ENCODE measurements around the gene AHSP.
"Not testable (repeated sequence)": the region's sequence is repeated elsewhere in the genome, so short reads cannot be mapped to it uniquely, and the experiment has no call there.

AHSP gene

DNA sequence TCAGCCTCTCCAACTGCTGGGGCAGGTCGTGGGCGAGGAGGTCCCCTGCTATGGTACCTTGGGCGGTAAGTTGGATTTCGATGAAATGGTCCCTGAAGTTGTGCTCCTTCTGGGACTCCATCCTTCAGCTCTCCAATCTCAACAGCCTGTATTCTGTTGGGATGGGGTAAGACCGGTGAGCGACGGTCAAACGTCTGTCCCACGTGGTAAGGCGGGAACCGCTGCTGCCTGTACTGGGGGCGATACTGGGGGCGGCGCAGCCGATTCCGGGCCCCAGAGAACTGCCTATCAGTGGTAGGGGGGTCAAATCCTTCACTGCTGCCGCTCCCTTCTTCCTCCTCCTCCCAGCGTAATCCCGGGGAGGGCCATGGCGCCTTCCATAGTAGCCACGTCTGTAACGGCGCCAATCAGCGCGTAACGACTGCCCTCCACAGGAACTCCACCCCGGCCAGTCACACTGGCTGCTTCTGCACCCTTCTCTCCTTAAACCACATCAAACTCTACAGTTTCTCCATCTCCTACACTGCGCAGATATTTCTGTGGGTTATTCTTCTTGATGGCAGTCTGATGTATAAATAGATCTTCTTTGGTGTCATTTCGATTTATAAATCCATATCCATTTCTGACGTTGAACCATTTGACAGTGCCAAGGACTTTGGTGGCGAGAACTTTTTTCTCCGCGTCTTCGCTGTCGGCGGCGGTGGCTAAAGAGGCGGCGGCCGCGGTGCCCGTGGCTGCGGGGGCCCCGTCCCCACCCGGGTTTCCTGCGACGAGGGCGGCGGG is 41.1 kb downstream of the AHSP start:
- H3K27me3 ChIP-seq (ENCODE audit: low read depth, low read length) = no peaks in the 10 kb centered on the region
- H3K4me2 ChIP-seq (ENCODE audit: low read length) = no peak overlapping the region
- TF ChIP-seq, protein P1, sequence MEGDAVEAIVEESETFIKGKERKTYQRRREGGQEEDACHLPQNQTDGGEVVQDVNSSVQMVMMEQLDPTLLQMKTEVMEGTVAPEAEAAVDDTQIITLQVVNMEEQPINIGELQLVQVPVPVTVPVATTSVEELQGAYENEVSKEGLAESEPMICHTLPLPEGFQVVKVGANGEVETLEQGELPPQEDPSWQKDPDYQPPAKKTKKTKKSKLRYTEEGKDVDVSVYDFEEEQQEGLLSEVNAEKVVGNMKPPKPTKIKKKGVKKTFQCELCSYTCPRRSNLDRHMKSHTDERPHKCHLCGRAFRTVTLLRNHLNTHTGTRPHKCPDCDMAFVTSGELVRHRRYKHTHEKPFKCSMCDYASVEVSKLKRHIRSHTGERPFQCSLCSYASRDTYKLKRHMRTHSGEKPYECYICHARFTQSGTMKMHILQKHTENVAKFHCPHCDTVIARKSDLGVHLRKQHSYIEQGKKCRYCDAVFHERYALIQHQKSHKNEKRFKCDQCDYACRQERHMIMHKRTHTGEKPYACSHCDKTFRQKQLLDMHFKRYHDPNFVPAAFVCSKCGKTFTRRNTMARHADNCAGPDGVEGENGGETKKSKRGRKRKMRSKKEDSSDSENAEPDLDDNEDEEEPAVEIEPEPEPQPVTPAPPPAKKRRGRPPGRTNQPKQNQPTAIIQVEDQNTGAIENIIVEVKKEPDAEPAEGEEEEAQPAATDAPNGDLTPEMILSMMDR (IDR thresholded peaks at IDR 0.05; ENCODE audit: low read depth, low read length) = no peak
- TF ChIP-seq EZH2phosphoT487 (IDR thresholded peaks at IDR 0.05; ENCODE audit: low read depth) = no peak
- no peak overlapping the region for H3K4me3 ChIP-seq (ENCODE audit: low read length)
- H3K79me2 ChIP-seq (ENCODE audit: low read length) = no peaks in the 10 kb centered on the region
- no peak overlapping the region for H3K27ac ChIP-seq (ENCODE audit: low read length)
- no peaks in the 10 kb centered on the region for H4K20me1 ChIP-seq (ENCODE audit: insufficient read depth, low read length)
- no peak overlapping the region for H2AFZ ChIP-seq (ENCODE audit: low read depth, low read length)
- no peaks in the 10 kb centered on the region for H3K36me3 ChIP-seq (replicated peaks; ENCODE audit: low read depth, low read length)
- H3K9me3 ChIP-seq (ENCODE audit: insufficient read depth, low read length) = no peaks in the 10 kb centered on the region
- no peak overlapping the region for H3K9ac ChIP-seq (ENCODE audit: low read length)
- no peaks in the 10 kb centered on the region for H3K4me1 ChIP-seq (ENCODE audit: low read length)

DNA sequence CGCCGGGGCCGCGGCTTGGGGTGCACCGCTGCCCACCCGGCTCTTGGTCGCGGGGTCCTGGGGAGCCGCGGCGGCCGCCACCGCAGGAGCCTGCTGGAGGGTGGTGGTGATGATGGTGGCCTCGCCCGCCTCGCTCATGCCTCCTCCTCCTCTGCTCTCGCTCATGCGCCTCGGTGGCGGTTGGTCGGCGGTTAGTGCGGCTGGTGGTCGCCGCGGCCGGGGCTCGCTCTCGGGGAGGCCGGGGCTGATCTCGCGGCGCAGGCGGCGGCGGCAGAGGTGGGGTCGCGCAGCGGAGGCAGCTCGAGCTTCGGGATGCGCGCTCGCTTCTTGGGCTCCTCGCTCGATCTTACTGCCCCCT is 41.6 kb downstream of the AHSP start:
- no peak overlapping the region for H3K4me3 ChIP-seq (ENCODE audit: low read length)
- no peaks in the 10 kb centered on the region for H3K9me3 ChIP-seq (ENCODE audit: insufficient read depth, low read length)
- H2AFZ ChIP-seq (ENCODE audit: low read depth, low read length) = no peak overlapping the region
- TF ChIP-seq, protein P1 (IDR thresholded peaks at IDR 0.05; ENCODE audit: low read depth, low read length) = no peak
- no peak for TF ChIP-seq EZH2phosphoT487 (IDR thresholded peaks at IDR 0.05; ENCODE audit: low read depth)
- no peaks in the 10 kb centered on the region for H3K4me1 ChIP-seq (ENCODE audit: low read length)
- no peaks in the 10 kb centered on the region for H3K27me3 ChIP-seq (ENCODE audit: low read depth, low read length)
- no peaks in the 10 kb centered on the region for H4K20me1 ChIP-seq (ENCODE audit: insufficient read depth, low read length)
- no peak overlapping the region for H3K27ac ChIP-seq (ENCODE audit: low read length)
- H3K4me2 ChIP-seq (ENCODE audit: low read length) = no peak overlapping the region
- no peak overlapping the region for H3K9ac ChIP-seq (ENCODE audit: low read length)
- H3K36me3 ChIP-seq (replicated peaks; ENCODE audit: low read depth, low read length) = no peaks in the 10 kb centered on the region
- H3K79me2 ChIP-seq (ENCODE audit: low read length) = no peaks in the 10 kb centered on the region

DNA sequence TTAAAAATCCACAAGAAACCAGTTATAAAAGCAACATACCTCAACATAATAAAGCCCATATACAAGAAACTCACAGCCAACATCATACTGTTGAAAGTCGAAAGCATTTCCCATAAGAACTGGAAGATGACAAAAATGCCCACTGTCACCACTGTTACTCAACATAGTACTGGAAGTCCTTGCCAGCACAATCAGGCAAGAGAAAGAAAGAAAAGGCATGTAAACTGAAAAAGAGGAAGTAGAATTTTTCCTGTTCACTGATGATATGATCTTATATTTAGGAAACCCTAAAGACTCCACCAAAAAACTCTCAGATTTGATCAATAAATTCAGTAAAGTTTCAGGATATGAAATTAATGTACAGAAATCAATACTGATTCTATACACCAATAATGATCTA is 45.1 kb downstream of the AHSP start:
- H3K36me3 ChIP-seq (replicated peaks; ENCODE audit: low read depth, low read length) = no peaks in the 10 kb centered on the region

DNA sequence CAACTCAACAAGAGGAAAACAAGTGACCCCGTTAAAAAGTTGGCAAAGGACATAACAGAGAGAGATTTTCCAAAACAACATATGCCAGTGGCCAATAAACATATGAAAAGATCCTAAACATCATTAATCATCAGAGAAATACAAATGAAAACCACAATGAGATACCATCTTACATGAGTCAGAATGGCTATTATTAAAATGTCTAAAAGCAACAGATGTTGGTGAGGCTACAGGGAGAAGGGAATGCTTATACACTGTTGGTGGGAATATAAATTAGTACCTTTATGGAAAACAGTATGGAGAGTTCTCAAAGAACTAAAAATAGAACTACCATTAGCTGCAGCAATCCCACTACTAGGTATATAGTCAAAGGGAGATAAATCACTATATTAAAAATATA is 46.5 kb downstream of the AHSP start:
- H3K9me3 ChIP-seq (ENCODE audit: insufficient read depth, low read length); H3K4me2 ChIP-seq (ENCODE audit: low read length); H2AFZ ChIP-seq (ENCODE audit: low read depth, low read length); H3K36me3 ChIP-seq (replicated peaks; ENCODE audit: low read depth, low read length); H3K27ac ChIP-seq (ENCODE audit: low read length); H3K4me3 ChIP-seq (ENCODE audit: low read length); H4K20me1 ChIP-seq (ENCODE audit: insufficient read depth, low read length); H3K9ac ChIP-seq (ENCODE audit: low read length); H3K4me1 ChIP-seq (ENCODE audit: low read length); H3K79me2 ChIP-seq (ENCODE audit: low read length); H3K27me3 ChIP-seq (ENCODE audit: low read depth, low read length): not testable (repeated sequence)

More for the DNA sequence above, 45.1 kb downstream of the AHSP start:
- H4K20me1 ChIP-seq (ENCODE audit: insufficient read depth, low read length) = no peaks in the 10 kb centered on the region
- no peak overlapping the region for H3K9ac ChIP-seq (ENCODE audit: low read length)
- no peak overlapping the region for H2AFZ ChIP-seq (ENCODE audit: low read depth, low read length)
- no peaks in the 10 kb centered on the region for H3K4me1 ChIP-seq (ENCODE audit: low read length)
- TF ChIP-seq, protein P1 (IDR thresholded peaks at IDR 0.05; ENCODE audit: low read depth, low read length) = no peak
- no peak for TF ChIP-seq EZH2phosphoT487 (IDR thresholded peaks at IDR 0.05; ENCODE audit: low read depth)
- no peak overlapping the region for H3K4me2 ChIP-seq (ENCODE audit: low read length)
- no peak overlapping the region for H3K27ac ChIP-seq (ENCODE audit: low read length)
- H3K4me3 ChIP-seq (ENCODE audit: low read length) = no peak overlapping the region
- no peaks in the 10 kb centered on the region for H3K79me2 ChIP-seq (ENCODE audit: low read length)
- H3K9me3 ChIP-seq (ENCODE audit: insufficient read depth, low read length) = no peaks in the 10 kb centered on the region
- H3K27me3 ChIP-seq (ENCODE audit: low read depth, low read length) = no peaks in the 10 kb centered on the region
